ENCODE data around the gene CHST7.

Gene CHST7

DNA sequence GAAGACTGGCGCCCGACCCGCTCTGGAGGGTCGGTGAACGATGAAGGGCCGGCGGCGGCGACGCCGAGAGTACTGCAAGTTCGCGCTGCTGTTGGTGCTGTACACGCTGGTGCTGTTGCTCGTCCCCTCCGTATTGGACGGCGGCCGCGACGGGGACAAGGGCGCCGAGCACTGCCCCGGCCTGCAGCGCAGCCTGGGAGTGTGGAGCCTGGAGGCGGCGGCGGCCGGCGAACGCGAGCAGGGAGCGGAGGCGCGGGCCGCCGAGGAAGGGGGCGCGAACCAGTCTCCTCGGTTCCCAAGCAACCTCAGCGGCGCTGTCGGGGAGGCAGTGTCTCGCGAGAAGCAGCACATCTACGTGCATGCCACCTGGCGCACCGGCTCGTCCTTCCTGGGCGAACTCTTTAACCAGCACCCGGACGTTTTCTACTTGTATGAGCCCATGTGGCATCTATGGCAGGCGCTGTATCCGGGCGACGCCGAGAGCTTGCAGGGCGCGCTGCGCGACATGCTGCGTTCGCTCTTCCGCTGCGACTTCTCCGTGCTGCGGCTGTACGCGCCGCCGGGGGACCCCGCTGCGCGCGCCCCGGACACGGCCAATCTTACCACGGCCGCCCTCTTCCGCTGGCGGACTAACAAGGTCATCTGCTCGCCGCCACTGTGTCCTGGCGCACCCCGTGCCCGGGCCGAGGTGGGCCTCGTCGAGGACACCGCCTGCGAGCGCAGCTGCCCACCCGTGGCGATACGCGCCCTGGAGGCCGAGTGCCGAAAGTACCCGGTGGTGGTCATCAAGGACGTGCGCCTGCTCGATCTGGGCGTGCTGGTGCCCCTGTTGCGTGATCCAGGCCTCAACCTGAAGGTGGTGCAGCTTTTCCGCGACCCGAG, 568 bp downstream of the CHST7 start:
- H3K27me3 ChIP-seq (ENCODE audit: control insufficient read depth, insufficient read depth, low read length) = peaks cover 22% of the 10 kb centered on the region
- peak overlapping the region; percentile 74 for H3K4me3 ChIP-seq (ENCODE audit: low read depth, low read length)
- H3K9ac ChIP-seq (ENCODE audit: low read depth, low read length) = peak overlapping the region; percentile 7; the same call in 1 of the 2 replicates
- H3K4me1 ChIP-seq (ENCODE audit: control insufficient read depth, insufficient read depth, low read length) = peaks cover 26% of the 10 kb centered on the region
- H3K36me3 ChIP-seq (ENCODE audit: control insufficient read depth, insufficient read depth, low read length) = peaks cover 5% of the 10 kb centered on the region; the same call in 1 of the 2 replicates
- H3K9me3 ChIP-seq (ENCODE audit: control insufficient read depth, insufficient read depth, low read length) = no peaks in the 10 kb centered on the region
- peak overlapping the region; percentile 68 for H3K27ac ChIP-seq (ENCODE audit: low read depth, low read length)

DNA sequence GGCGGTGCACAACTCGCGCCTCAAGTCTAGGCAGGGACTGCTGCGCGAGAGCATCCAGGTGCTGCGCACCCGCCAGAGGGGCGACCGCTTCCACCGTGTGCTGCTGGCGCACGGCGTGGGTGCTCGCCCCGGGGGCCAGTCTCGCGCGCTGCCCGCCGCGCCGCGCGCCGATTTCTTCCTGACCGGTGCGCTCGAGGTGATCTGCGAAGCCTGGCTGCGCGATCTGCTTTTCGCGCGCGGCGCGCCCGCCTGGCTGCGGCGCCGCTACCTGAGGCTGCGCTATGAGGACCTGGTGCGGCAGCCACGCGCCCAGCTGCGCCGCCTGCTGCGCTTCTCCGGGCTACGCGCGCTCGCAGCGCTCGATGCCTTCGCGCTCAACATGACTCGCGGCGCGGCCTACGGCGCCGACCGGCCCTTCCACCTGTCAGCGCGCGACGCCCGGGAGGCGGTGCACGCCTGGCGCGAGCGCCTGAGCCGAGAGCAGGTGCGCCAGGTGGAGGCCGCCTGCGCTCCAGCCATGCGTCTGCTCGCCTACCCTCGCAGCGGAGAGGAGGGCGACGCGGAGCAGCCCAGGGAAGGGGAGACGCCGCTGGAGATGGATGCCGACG, 1.3 kb downstream of the CHST7 start:
- no peaks in the 10 kb centered on the region for H3K9me3 ChIP-seq (ENCODE audit: control insufficient read depth, insufficient read depth, low read length)
- peak overlapping the region; percentile 74 for H3K4me3 ChIP-seq (ENCODE audit: low read depth, low read length)
- peak overlapping the region; percentile 7; the same call in 1 of the 2 replicates for H3K9ac ChIP-seq (ENCODE audit: low read depth, low read length)
- peaks cover 22% of the 10 kb centered on the region for H3K27me3 ChIP-seq (ENCODE audit: control insufficient read depth, insufficient read depth, low read length)
- H3K4me1 ChIP-seq (ENCODE audit: control insufficient read depth, insufficient read depth, low read length) = peaks cover 26% of the 10 kb centered on the region
- H3K36me3 ChIP-seq (ENCODE audit: control insufficient read depth, insufficient read depth, low read length) = peaks cover 5% of the 10 kb centered on the region; the same call in 1 of the 2 replicates
- H3K27ac ChIP-seq (ENCODE audit: low read depth, low read length) = no peak overlapping the region

DNA sequence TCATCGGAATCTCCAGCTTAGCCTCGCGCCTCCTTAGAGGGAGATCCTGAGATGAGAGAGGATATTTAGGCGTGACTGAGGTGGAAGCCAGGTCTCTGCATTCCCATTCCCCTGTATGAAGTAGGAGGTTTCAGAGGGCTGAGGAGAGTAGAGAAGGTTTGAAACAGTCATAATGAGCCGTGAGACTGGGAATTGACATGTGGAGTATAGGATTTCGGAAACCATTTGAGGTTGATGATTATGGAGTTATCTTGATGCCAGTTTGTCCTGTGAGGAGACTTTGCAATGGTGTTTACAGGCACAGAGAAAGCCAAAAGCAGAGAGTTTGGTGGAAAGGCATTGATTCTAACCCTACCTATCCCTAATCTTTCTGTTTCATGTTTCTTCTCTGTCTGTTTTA, 2.0 kb downstream of the CHST7 start:
- H3K36me3 ChIP-seq (ENCODE audit: control insufficient read depth, insufficient read depth, low read length) = peaks cover 5% of the 10 kb centered on the region; the same call in 1 of the 2 replicates
- peak overlapping the region; percentile 74 for H3K4me3 ChIP-seq (ENCODE audit: low read depth, low read length)
- no peak overlapping the region for H3K9ac ChIP-seq (ENCODE audit: low read depth, low read length)
- H3K27me3 ChIP-seq (ENCODE audit: control insufficient read depth, insufficient read depth, low read length) = peaks cover 22% of the 10 kb centered on the region
- peaks cover 26% of the 10 kb centered on the region for H3K4me1 ChIP-seq (ENCODE audit: control insufficient read depth, insufficient read depth, low read length)
- H3K27ac ChIP-seq (ENCODE audit: low read depth, low read length) = no peak overlapping the region
- no peaks in the 10 kb centered on the region for H3K9me3 ChIP-seq (ENCODE audit: control insufficient read depth, insufficient read depth, low read length)

DNA sequence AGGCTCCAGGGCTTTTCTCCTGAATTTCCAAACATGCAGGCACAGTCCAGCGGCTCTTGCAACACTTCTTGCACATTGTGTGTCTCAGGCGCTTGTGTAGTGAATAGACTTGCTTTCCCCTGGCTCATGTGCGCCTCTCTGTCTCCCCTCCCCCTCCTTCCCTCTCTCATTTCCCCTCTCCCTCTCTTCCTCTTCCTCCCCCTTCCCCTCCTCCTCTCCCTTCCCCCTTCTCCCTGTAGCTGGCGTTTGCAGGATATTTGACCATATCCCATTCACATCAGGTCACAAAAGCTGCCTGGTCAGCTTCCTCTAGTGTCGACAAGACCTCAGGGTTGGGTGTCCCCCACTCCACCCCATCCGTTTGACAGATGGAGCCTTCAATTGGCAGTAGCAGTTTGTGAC, 2.4 kb downstream of the CHST7 start:
- H3K27me3 ChIP-seq (ENCODE audit: control insufficient read depth, insufficient read depth, low read length) = peaks cover 22% of the 10 kb centered on the region
- peaks cover 26% of the 10 kb centered on the region for H3K4me1 ChIP-seq (ENCODE audit: control insufficient read depth, insufficient read depth, low read length)
- no peak overlapping the region for H3K27ac ChIP-seq (ENCODE audit: low read depth, low read length)
- H3K4me3 ChIP-seq (ENCODE audit: low read depth, low read length) = peak overlapping the region; percentile 74
- H3K9me3 ChIP-seq (ENCODE audit: control insufficient read depth, insufficient read depth, low read length) = no peaks in the 10 kb centered on the region
- peaks cover 5% of the 10 kb centered on the region; the same call in 1 of the 2 replicates for H3K36me3 ChIP-seq (ENCODE audit: control insufficient read depth, insufficient read depth, low read length)
- no peak overlapping the region for H3K9ac ChIP-seq (ENCODE audit: low read depth, low read length)

DNA sequence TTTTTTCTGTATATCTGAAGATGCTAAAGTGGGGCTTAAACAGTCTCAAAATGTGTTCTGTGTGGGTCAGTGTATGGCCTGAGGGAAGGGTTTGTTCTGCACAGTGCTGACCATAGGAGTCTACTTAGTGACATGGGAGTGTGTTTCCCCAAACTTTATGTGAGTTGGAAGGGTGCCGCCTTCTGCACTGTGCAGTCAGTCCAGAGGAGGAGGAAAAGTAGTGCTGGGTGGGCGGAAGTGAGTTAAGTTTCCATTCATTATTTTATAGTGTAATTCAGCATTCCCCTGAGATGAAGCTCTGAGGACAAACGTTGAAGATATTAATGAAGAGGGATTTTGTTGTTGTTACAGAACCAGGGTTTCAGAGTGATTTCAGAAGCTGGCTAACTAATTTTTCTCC, 2.9 kb downstream of the CHST7 start:
- H3K9me3 ChIP-seq (ENCODE audit: control insufficient read depth, insufficient read depth, low read length) = no peaks in the 10 kb centered on the region
- H3K27ac ChIP-seq (ENCODE audit: low read depth, low read length) = no peak overlapping the region
- H3K9ac ChIP-seq (ENCODE audit: low read depth, low read length) = no peak overlapping the region
- H3K27me3 ChIP-seq (ENCODE audit: control insufficient read depth, insufficient read depth, low read length) = peaks cover 22% of the 10 kb centered on the region
- peaks cover 5% of the 10 kb centered on the region; the same call in 1 of the 2 replicates for H3K36me3 ChIP-seq (ENCODE audit: control insufficient read depth, insufficient read depth, low read length)
- H3K4me1 ChIP-seq (ENCODE audit: control insufficient read depth, insufficient read depth, low read length) = peaks cover 24% of the 10 kb centered on the region
- peak overlapping the region; percentile 74 for H3K4me3 ChIP-seq (ENCODE audit: low read depth, low read length)

DNA sequence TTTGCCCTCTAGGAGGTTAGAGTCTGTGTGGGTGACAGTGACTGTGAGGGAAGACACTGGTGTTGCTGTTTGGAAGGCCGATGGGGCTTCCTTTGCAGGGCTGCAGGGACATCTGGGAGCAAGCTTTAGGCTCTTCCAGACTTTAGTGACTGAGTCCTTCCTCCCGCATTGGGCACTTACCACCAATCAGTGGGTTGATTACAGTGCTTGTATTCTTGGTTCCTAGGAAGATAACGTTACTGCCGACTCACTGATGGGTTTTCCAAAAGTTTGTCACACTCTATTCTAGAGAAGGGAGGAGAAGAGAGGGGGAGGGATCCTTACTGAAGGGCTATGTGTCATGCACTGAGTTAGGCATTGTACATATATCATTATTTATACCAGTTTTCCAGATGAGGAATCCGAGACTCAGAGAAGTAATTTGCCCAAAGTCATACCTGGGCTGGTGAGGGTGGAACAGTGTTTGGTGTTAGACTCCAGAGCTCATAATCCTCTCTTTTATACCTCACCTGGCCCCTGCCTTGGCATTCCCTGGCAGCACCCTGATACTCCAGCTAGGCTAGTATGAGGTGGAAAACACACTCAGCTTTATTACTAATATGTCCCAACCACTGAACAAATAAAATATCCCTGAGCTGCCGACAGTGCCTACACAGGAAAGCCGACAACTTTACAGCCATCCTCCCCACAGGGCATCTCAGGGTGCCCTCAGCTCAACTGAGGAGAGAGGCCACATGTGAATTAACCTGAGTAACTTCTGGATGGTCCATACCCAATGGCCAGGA, 3.8 kb downstream of the CHST7 start:
- Histone ChIP-seq H3K9ac (ENCODE audit: low read depth, low read length) (no peak overlapping the region), H3K4me3 (ENCODE audit: low read depth, low read length) (0 out of 2 replicates have a peak overlapping the region, but pooled peaks have one; percentile 74), H3K27ac (ENCODE audit: low read depth, low read length) (no peak overlapping the region), H3K27me3 (ENCODE audit: control insufficient read depth, insufficient read depth, low read length) (peaks cover 19% of the 10 kb centered on the region), H3K36me3 (ENCODE audit: control insufficient read depth, insufficient read depth, low read length) (peaks cover 5% of the 10 kb centered on the region; the same call in 1 of the 2 replicates), H3K4me1 (ENCODE audit: control insufficient read depth, insufficient read depth, low read length) (peaks cover 25% of the 10 kb centered on the region), H3K9me3 (ENCODE audit: control insufficient read depth, insufficient read depth, low read length) (no peaks in the 10 kb centered on the region)

DNA sequence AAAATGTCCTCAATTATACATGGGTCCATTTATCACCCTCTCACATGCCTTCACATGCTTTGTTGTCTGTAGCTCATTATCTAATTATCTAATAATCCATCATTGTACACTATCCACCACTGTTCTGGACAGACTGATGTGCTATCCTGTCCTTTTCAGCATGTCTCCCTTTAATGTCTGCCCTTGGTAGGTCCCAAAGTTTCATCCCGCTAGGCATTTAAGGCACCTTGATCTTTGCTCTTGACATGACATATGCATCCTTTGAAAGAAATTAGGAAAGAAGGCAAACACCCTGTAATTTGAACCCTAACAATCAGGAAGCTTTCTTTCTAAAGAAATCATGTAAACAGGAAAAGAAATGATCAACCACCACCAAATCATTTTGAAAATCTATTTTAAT, 5.7 kb downstream of the CHST7 start:
- Histone ChIP-seq H3K9ac (ENCODE audit: low read depth, low read length) (no peak overlapping the region), H3K4me3 (ENCODE audit: low read depth, low read length) (no peak overlapping the region), H3K27me3 (ENCODE audit: control insufficient read depth, insufficient read depth, low read length) (peaks cover 17% of the 10 kb centered on the region), H3K9me3 (ENCODE audit: control insufficient read depth, insufficient read depth, low read length) (no peaks in the 10 kb centered on the region), H3K36me3 (ENCODE audit: control insufficient read depth, insufficient read depth, low read length) (peaks cover 5% of the 10 kb centered on the region; the same call in 1 of the 2 replicates), H3K27ac (ENCODE audit: low read depth, low read length) (no peak overlapping the region), H3K4me1 (ENCODE audit: control insufficient read depth, insufficient read depth, low read length) (peaks cover 36% of the 10 kb centered on the region)

DNA sequence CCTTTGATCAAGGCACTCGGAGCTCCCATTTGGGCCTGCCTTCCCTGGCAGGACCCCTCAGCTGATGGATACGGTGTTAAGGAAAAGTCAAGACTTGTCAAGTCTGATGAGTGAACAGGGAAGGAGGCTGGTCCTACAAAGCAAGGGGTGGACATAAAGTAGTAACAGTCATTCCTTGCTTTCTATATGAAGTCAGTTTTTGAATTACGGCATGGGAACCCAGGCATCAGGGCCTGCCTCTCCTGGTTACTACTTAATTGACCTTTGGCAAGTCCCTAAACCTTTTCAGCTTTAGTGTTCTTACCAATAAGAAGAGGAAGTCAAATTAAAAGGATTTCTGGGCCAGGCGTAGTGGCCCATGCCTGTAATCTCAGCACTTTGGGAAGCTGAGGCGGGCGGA, 7.0 kb downstream of the CHST7 start:
- Histone ChIP-seq H3K27ac (ENCODE audit: low read depth, low read length) (no peak overlapping the region), H3K36me3 (ENCODE audit: control insufficient read depth, insufficient read depth, low read length) (peaks cover 5% of the 10 kb centered on the region; the same call in 1 of the 2 replicates), H3K9ac (ENCODE audit: low read depth, low read length) (no peak overlapping the region)

DNA sequence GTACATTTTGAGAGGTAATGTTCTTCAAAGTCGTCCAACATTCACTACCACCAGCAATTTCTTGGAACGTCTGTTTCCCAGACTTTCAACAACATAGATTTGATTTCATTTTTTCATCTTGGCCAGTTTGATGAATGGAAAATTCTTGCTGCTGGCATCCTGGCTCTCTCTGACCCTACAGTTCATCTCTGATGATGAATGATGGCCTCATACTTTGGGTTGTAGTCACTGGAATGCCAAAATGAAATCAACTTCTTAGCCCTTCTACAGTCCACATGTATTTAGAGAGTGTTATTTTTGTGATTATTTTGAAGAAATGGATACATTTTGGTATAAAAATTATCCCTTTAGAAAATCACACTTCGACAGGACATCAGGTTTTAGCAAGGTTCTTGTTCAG, 8.8 kb downstream of the CHST7 start:
- H3K9ac ChIP-seq (ENCODE audit: low read depth, low read length) = no peak overlapping the region
- peaks cover 5% of the 10 kb centered on the region; the same call in 1 of the 2 replicates for H3K36me3 ChIP-seq (ENCODE audit: control insufficient read depth, insufficient read depth, low read length)
- no peaks in the 10 kb centered on the region for H3K9me3 ChIP-seq (ENCODE audit: control insufficient read depth, insufficient read depth, low read length)
- no peaks in the 10 kb centered on the region for H3K27me3 ChIP-seq (ENCODE audit: control insufficient read depth, insufficient read depth, low read length)
- peaks cover 37% of the 10 kb centered on the region for H3K4me1 ChIP-seq (ENCODE audit: control insufficient read depth, insufficient read depth, low read length)
- peak overlapping the region; percentile 62 for H3K27ac ChIP-seq (ENCODE audit: low read depth, low read length)
- no peak overlapping the region for H3K4me3 ChIP-seq (ENCODE audit: low read depth, low read length)

More for the DNA sequence above, 7.0 kb downstream of the CHST7 start:
- no peak overlapping the region for H3K4me3 ChIP-seq (ENCODE audit: low read depth, low read length)
- peaks cover 3% of the 10 kb centered on the region for H3K27me3 ChIP-seq (ENCODE audit: control insufficient read depth, insufficient read depth, low read length)
- no peaks in the 10 kb centered on the region for H3K9me3 ChIP-seq (ENCODE audit: control insufficient read depth, insufficient read depth, low read length)
- H3K4me1 ChIP-seq (ENCODE audit: control insufficient read depth, insufficient read depth, low read length) = peaks cover 41% of the 10 kb centered on the region

DNA sequence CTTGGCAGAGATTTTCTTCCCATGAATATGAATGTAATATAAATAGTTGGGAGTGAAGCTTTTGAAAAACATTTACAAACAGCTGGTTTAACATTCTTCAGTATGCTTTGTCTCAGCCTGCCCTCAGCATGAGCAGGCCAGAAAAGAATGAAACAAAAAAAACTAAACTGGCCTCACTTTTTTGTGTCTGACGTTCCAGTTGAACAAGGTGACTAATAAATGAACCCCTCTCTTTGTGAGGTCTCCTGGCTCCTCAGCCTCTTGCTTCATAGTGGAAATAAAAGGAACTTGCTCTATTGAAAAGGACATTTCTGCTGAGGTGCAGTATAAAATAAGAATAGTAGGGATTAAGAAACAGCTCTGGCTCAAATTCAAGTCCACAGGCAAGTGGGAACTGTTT, 9.4 kb downstream of the CHST7 start:
- no peak overlapping the region for H3K4me3 ChIP-seq (ENCODE audit: low read depth, low read length)
- peaks cover 43% of the 10 kb centered on the region for H3K4me1 ChIP-seq (ENCODE audit: control insufficient read depth, insufficient read depth, low read length)
- peak overlapping the region; percentile 62 for H3K27ac ChIP-seq (ENCODE audit: low read depth, low read length)
- H3K36me3 ChIP-seq (ENCODE audit: control insufficient read depth, insufficient read depth, low read length) = peaks cover under 1% of the 10 kb centered on the region; the same call in 1 of the 2 replicates
- H3K9me3 ChIP-seq (ENCODE audit: control insufficient read depth, insufficient read depth, low read length) = no peaks in the 10 kb centered on the region
- no peak overlapping the region for H3K9ac ChIP-seq (ENCODE audit: low read depth, low read length)
- no peaks in the 10 kb centered on the region for H3K27me3 ChIP-seq (ENCODE audit: control insufficient read depth, insufficient read depth, low read length)

Data from HUES48 (cell line).